HG03520 (cell line): ENCODE data around the gene PLEKHG1.

Source experiments
- ATAC-seq: cut with Tn5 transposase; IDR thresholded peaks from one replicate; pipeline ENCODE4 v1.9.1; 2021; ENCODE audit warnings: mild to moderate bottlenecking, moderate library complexity; ENCODE audit not compliant: unreplicated experiment

Gene PLEKHG1

GRCh38 chr6:150637266-150637665 is 37.6 kb downstream of the PLEKHG1 start:
- no peak for ATAC-seq

GRCh38 chr6:150638267-150638666 is 38.6 kb downstream of the PLEKHG1 start:
- ATAC-seq: no peak

GRCh38 chr6:150638765-150639164 is 39.1 kb downstream of the PLEKHG1 start:
- ATAC-seq: no peak

- ATAC-seq: no peak
Measured at GRCh38 chr6:150639823-150640331, 40.2 kb downstream of the PLEKHG1 start.

GRCh38 chr6:150640556-150641209 is 41.0 kb downstream of the PLEKHG1 start:
- ATAC-seq: no peak

- peak; percentile 47 for ATAC-seq
Measured at GRCh38 chr6:150641398-150642139, 41.9 kb downstream of the PLEKHG1 start.

GRCh38 chr6:150646228-150646627 is 46.5 kb downstream of the PLEKHG1 start:
- ATAC-seq: no peak

GRCh38 chr6:150647051-150647450 is 47.4 kb downstream of the PLEKHG1 start:
- ATAC-seq: no peak
